ENCODE measurements around the gene CDK5. TPM values are rescaled to one million over a fixed set of nuclear protein-coding genes. Genes with fewer than 3 reads are reported as not detected.

The CDK5 gene
- total and polyA plus RNA-seq, 9 donors: 2.7 to 9.4 (median 4.1) TPM

DNA sequence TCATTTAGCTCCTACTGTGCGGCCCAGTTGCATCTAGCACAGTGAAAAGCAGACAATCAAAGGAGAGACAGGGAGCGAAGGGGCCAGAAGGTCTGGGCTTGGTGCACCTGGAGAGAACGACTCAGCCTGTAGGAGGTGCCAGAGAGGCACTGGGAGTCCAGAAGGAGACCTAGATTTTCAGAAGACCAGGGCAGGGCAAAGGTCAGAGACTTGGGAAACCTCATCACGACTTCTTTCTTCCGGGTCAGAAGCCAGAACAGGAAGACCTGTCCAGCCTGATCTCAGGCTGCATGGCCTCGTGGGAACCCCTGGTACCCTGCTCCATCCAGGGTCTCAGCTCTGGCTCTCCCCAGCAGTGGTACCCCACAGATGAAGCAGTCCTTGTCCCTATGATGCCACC, 33.7 kb upstream of the CDK5 start:
- 56% methylated on average over 6 of the region's 6 CpGs for WGBS, 3 donors
- no peaks in the 10 kb centered on the region for H3K9me3 ChIP-seq
- H3K4me1 ChIP-seq (ENCODE audit: insufficient read depth): peaks cover 23% of the 10 kb centered on the region
- DNase-seq: peak in 1 of 5 donors; percentile 29
- intact Hi-C loops (cut with DNase I): no loop called here
- no peaks in the 10 kb centered on the region for H3K36me3 ChIP-seq
- TF ChIP-seq, protein P1, sequence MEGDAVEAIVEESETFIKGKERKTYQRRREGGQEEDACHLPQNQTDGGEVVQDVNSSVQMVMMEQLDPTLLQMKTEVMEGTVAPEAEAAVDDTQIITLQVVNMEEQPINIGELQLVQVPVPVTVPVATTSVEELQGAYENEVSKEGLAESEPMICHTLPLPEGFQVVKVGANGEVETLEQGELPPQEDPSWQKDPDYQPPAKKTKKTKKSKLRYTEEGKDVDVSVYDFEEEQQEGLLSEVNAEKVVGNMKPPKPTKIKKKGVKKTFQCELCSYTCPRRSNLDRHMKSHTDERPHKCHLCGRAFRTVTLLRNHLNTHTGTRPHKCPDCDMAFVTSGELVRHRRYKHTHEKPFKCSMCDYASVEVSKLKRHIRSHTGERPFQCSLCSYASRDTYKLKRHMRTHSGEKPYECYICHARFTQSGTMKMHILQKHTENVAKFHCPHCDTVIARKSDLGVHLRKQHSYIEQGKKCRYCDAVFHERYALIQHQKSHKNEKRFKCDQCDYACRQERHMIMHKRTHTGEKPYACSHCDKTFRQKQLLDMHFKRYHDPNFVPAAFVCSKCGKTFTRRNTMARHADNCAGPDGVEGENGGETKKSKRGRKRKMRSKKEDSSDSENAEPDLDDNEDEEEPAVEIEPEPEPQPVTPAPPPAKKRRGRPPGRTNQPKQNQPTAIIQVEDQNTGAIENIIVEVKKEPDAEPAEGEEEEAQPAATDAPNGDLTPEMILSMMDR (IDR thresholded peaks at IDR 0.05): no peak
- TF ChIP-seq EP300 (IDR thresholded peaks at IDR 0.05) (no peak), POLR2A (IDR thresholded peaks at IDR 0.05) (no peak)
- H3K27me3 ChIP-seq: no peaks in the 10 kb centered on the region
- H3K4me3 ChIP-seq: no peak overlapping the region
- no peak overlapping the region for H3K27ac ChIP-seq

DNA sequence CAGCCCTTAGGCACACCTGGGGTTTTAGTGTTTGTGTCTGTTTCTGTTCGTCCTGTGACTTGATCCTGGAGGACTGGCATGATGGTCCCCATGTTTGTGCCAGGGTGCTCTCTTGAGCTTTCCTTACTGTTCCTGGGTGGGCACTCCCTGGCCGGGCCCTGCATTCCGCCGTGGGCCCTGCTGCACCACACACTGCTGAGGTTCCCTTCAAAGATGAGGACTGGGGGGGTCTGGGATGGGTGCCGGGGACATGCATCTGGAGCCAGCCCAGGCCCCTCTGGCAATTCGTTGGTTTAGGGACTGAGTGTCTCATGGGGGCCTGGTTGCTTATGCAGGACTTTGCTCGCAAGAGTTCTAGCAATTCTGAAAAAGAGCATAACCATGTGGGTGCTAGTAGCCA, 33.3 kb upstream of the CDK5 start:
- intact Hi-C loops (cut with DNase I): no loop called here
- peaks cover 22% of the 10 kb centered on the region for H3K4me1 ChIP-seq (ENCODE audit: insufficient read depth)

DNA sequence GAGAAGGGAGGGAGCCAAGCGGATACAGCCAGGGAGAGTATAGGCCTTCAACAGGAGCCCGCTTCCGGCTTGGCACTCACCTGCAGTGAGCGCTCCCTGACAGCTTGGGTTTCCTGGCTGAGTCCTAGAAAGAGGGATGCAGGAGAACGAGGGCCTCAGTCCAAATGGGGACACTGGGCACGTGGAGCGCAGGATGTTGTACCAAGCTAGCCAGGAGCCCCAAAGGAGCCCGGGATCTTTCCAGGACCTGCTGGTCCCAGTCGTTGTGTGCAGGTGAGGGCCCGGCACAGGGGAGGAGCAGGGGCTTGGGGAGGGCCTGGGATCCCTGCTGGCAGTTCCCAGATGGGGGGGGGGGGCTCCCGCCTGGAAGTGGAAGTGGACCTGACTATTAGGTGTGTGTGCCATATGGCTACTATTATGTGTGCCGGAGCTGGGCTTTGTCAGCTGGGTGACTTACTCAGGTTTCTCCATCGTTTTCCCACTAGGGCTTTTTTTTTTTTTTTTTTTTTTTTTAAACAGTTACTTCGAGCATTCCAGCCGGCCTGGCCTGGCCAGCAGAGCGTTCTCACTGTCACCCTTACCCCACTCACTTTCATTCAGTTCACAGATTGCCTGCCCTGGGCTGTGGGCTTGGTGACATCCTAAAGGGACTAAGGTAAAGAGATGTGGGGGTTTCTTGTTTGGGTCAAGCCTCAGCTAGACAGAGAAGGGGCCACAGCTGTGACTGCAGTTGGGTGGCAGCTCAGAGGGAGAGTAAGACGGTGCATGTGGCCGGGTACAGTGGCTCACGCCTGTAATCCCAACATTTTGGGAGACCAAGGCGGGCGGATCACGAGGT, 32.4 kb upstream of the CDK5 start:
- H3K4me1 ChIP-seq (ENCODE audit: insufficient read depth): peaks cover 22% of the 10 kb centered on the region
- H3K9me3 ChIP-seq: no peaks in the 10 kb centered on the region
- TF ChIP-seq POLR2A (IDR thresholded peaks at IDR 0.05) (no peak), EP300 (IDR thresholded peaks at IDR 0.05) (no peak)
- TF ChIP-seq, protein P1 (IDR thresholded peaks at IDR 0.05): no peak
- DNase-seq: peak in 3 of 5 donors; percentile 30 to 41 (median 37)
- H3K27ac ChIP-seq: peak overlapping the region; percentile 64 to 77
- H3K4me3 ChIP-seq: no peak overlapping the region
- intact Hi-C loops (cut with DNase I): no loop called here
- WGBS, 3 donors: 65 to 74% (median 70%) methylated on average over 22 of the region's 22 CpGs
- no peaks in the 10 kb centered on the region for H3K36me3 ChIP-seq
- H3K27me3 ChIP-seq: no peaks in the 10 kb centered on the region

More for the DNA sequence above, 33.3 kb upstream of the CDK5 start:
- no peaks in the 10 kb centered on the region for H3K9me3 ChIP-seq
- H3K27me3 ChIP-seq: no peaks in the 10 kb centered on the region
- WGBS, 3 donors: 83 to 88% (median 85%) methylated on average over 7 of the region's 7 CpGs
- H3K27ac ChIP-seq: no peak overlapping the region
- no peaks in the 10 kb centered on the region for H3K36me3 ChIP-seq
- TF ChIP-seq, protein P1 (IDR thresholded peaks at IDR 0.05): no peak
- TF ChIP-seq POLR2A (IDR thresholded peaks at IDR 0.05): no peak
- TF ChIP-seq EP300 (IDR thresholded peaks at IDR 0.05): no peak
- no peak overlapping the region for H3K4me3 ChIP-seq
- peak in 1 of 5 donors; percentile 23 for DNase-seq

DNA sequence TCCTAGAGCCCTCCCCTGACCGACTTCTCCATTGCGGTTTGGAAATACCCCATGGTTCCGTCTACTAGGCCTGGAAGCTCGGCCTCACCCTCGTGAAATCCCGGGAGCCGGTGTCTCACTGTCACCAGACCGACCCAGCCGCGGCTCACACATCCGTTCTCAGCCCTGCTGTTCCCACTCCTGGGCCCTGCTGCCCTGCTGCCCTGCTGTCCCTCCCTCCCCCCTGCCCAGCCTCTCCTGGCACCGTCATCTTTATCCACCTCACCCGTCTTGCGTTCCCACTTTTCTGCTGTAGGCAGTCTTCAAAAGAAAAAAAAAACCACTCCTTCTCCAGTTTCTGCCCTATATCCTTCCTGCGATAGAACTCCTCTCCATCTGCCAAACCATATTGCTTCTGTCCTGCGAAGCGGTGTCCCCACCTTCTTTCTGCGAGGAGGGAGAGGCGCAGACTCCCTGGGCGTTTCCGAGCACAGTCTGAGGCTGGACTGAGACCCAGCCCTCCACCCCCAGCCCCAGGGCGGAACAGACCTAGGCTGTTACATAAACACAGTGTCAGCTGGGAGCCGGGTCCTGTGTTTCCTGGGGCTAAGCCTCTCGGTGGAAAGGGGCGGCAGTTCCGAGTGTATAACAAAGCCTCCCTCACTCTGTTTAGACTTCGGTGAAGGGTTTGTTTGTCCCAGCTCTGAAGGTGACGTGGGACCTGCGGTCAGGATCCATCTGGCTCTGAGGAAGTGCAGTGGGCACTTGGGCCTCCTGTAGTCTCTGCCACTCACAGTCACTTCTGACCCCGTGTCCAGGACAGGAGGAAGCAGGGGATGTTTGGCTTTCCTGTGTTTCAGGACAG, 31.4 kb upstream of the CDK5 start:
- Histone ChIP-seq H3K27ac (peak overlapping the region; percentile 64 to 77), H3K4me3 (peak overlapping the region; percentile 70), H3K36me3 (no peaks in the 10 kb centered on the region), H3K4me1 (ENCODE audit: insufficient read depth) (peaks cover 22% of the 10 kb centered on the region), H3K27me3 (no peaks in the 10 kb centered on the region), H3K9me3 (no peaks in the 10 kb centered on the region)
- TF ChIP-seq, protein P1 (IDR thresholded peaks at IDR 0.05): no peak
- TF ChIP-seq POLR2A (IDR thresholded peaks at IDR 0.05): no peak
- no peak for TF ChIP-seq EP300 (IDR thresholded peaks at IDR 0.05)
- intact Hi-C loops (cut with DNase I): no loop called here
- 8 to 16% (median 11%) methylated on average over 30 of the region's 30 CpGs for WGBS, 3 donors
- peak; percentile 60 to 78 (median 69) for DNase-seq

Measured in ovary (tissue), 9 donors.